Midbrain (tissue), 1 donor: ENCODE measurements around the gene ZNF609.

Experiments used
- DNase-seq: peaks from one replicate; lab custom pipeline; 2025; lab: John Stamatoyannopoulos, UW

The ZNF609 gene

GRCh38 chr15:64503640-64504039, 43.3 kb downstream of the ZNF609 start:
- peak; percentile 32 for DNase-seq

GRCh38 chr15:64507293-64507802, 47.0 kb downstream of the ZNF609 start:
- DNase-seq = peak; percentile 54

- DNase-seq = no peak
Observed at GRCh38 chr15:64507845-64508244, 47.5 kb downstream of the ZNF609 start.

DNA sequence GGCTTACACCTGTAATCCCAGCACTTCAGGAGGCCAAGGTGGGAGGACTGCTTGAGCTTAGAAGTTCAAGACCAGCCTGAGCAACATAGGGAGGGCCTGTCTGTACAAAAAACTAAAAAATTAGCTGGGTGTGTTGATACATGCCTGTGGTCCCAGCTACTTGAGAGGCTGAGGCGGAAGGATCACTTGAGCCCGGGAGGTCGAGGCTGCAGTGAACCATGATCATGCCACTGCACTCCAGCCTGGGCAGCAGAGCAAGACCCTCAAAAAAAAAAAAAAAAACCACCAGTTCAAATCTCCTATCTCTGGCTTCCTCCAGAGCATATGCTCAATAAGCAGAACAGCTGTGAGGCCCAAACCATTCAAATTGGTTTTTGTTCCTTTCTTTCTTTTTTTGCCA, 53.4 kb downstream of the ZNF609 start:
- no peak for DNase-seq

DNA sequence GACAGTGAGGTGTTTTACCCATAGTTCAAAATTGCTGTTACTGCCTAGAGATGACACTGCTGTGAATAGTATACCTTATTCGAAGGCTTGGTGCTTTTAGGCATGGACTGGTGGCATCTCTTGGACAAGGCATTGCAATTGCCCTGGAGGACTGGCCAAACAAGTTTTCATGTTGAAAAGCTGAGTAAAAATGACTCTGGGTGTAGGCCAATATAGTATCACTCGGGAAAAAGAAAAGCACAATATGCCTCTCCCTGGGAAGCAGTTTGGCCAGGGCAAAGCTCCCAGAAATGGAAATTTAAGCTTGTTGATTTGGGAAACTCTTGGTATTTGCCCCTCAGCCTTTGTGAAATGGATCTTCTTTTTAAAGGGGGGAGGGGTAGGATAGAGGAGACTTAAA, 54.8 kb downstream of the ZNF609 start:
- peak; percentile 17 for DNase-seq

- no peak for DNase-seq
Observed at GRCh38 chr15:64515825-64516224, 55.4 kb downstream of the ZNF609 start.

GRCh38 chr15:64519897-64520296, 59.5 kb downstream of the ZNF609 start:
- DNase-seq = no peak

- peak; percentile 49 for DNase-seq
Observed at GRCh38 chr15:64521201-64521600, 60.8 kb downstream of the ZNF609 start.

DNA sequence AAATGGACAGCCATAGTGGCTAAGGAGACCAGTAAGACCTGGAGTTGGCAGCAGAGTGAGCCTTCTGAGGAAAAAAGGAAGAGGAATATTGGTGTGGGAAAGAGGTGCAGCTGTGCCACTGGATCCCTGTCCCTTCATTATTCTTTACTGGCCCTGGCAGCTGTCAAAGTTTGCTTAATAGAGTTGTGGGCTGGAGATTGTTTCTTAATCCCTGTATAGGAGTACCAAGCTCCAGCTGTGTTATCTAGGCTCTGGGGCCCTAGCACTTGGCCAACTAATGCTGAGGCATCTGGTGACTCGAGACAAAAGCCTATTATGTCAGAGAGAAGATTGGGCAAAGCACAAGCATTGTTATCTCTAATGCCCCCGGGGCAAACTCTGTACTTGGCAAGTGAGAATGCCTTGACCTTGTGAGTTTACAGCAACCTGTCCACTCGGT, 61.4 kb downstream of the ZNF609 start:
- DNase-seq = peak; percentile 86

DNA sequence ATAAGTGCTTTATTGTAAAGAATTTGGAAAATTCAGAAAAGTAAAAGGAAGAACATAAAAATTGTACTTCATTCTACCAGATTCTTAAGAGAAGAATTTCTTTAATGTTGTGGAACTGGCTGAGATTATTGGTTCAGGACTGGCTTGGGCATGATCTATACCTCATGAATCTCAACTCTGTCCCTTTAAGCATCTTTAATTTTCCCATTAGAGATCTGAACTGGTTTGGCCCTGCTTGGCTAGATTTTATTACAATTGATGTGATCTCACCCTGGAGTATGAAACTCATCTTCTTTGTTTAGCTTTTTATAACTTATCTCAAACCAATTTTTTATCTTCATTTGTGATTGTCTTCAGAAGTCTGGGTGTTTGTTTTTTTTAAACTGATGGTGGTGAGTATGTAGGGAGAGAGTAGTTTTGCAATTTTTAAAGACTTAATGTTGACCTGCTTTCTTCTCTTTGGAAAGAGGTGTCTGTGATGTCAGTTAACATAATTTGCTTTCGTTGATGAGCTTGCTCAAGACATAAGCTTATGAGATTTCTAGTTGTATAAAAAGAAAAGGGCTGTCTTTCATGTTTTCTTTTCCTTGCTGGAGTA, 61.9 kb downstream of the ZNF609 start:
- peak; percentile 66 for DNase-seq

GRCh38 chr15:64523240-64523639, 62.9 kb downstream of the ZNF609 start:
- DNase-seq = no peak

GRCh38 chr15:64524778-64525177, 64.4 kb downstream of the ZNF609 start:
- no peak for DNase-seq

DNA sequence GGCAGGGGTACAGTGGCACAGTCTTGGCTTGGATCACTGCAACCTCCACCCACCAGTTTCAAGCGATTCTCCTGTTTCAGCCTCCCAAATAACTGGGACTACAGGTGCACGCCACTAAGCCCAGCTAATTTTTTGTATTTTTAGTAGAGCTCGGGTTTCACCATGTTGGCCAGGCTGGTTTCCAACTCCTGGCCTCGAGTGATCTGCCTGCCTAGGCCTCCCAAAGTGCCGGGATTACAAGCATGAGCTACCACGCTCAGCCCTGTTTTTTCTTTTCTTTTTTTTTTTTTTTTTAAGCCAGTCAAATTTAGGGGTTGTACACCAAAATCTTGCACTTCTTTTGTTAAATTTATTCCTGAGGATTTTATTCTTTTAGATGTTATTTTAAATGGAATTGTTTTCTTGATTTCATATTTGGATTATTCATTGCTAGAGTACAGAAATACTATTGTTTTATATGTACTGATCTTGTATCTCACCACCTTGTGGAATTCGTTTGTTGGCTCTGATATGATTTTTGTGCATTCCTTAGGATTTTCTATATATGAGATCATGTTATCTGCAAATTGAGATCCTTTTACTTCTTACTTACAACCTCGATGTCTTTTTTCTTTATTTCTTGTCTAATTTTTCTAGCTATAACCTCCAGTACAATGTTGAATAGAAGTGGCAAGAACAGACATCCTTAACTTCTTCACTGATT, 65.6 kb downstream of the ZNF609 start:
- no peak for DNase-seq

- no peak for DNase-seq
Observed at GRCh38 chr15:64527263-64527984, 67.0 kb downstream of the ZNF609 start.

DNA sequence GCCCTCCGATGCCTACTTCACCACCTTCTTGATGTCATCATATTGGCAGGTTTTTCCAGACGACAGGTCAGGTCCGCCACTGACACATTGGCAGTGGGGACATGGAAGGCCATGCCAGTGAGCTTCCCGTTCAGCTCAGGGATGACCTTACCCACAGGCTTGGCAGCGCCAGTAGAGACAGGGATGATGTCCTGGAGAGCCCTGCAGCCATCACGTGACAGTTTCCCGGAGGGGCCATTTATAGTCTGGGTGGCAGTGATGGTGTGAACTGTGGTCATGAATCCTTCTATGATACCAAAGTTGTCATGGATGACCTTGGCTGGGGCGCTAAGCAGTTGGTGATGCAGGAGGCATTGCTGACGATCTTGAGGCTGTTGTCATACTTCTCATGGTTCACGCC, 68.5 kb downstream of the ZNF609 start:
- DNase-seq = no peak

DNA sequence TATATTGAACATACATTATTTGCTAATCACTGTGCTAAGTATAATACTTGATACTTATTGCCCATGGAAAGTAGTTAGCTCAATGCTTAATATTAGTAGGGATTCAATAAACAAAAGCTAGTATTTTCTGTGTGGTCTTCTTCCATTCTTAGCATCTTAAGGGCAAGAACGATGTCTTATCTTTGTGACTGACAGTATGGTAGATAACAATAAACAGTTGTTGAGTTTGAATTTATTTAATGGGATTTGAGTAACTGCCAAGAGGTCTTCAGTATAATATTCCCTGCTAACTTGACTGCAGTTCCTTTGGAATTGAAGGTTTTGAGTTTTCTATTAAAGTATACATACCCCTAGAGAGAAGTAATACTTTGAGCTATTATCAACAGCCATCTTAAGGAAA, 70.1 kb downstream of the ZNF609 start:
- no peak for DNase-seq

GRCh38 chr15:64530918-64531317, 70.5 kb downstream of the ZNF609 start:
- no peak for DNase-seq

GRCh38 chr15:64532521-64533315, 72.3 kb downstream of the ZNF609 start:
- DNase-seq = no peak

DNA sequence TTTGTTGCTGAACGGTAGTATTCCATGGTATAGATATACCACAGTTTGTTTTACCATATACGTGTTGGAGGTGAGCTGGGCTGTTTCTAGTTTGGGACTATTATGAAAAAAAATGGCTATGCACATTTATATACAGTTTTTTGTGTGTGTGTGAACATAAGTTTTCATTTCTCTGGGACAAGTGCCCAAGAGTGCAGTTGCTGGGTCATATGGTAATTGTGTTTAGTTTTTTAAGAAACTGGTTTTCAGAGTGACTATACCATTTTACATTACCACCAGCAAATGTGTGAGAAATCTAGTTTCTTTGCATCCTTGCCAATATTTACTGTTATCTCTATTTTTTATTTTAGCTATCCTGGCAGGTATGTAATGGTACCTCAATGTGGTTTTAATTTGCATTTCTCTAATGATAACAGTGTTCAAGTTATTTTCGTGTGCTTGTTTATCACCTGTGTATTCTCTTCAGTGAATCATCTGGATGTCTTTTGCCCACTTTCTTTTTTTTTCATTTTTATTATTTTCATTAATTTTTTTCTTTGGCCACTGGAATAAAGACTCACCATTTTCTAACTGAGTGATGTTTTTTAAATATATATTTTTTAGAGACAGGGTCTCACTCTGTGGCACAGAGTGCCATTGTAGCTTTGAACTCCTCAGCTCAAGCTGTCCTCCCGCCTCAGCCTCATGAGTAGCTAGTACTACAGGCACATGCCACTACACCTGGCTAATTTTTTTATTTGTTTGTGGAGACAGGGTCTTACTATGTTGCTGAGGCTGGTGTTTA, 75.3 kb downstream of the ZNF609 start:
- no peak for DNase-seq

DNA sequence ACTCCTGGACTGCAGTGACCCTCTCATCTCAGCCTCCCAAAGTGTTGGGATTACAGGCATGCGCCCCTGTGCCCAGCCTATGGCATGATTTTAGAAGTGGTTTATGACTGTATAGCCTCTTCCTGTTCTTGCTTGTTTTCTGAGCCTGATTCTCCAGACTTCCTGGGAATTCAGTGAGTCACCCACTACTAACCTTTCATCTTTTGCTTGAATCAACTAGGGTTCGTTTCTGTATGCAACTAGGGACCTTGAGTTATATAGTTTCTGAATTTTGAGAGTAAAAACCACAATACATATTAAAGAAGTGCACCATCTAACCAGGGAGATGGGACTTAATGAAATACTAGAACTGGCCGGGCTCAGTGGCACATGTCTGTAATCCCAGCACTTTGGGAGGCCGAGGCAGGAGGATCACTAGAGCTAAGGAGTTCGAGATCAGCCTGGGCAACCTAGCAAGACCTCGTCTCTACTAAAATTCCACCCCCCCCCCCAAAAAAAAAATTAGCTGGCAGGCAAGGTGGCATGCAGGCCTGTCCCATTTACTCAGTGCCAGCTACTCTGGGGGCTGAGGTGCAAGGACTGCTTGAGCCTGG, 76.0 kb downstream of the ZNF609 start:
- DNase-seq = no peak

DNA sequence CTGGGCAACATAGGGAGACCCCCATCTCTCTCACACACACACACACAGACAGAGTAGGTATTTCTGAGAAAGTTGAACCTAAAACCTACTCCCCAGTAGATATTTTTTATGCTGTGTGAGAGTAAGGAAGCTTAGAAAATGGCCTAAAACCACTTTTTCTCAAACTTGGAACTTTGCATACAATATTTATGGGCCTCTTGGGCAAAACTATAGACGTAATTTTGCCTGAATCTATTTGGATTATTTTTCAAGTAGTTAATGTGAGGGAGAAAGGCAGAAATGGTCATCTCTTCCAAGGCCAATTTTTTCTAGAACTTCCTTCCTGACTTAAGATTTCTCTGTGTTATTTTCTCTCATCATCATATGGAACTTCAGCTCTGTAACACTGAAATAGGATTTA, 81.7 kb downstream of the ZNF609 start:
- no peak for DNase-seq
